22Rv1 (cell line): ENCODE data around the gene CNIH3.

Experiments
- H3K27ac ChIP-seq: fragments of 450-650 bp; 2 replicates; pipeline ENCODE4 v1.5.1; 2017
- ZFX ChIP-seq: fragments of 450-650 bp; IDR thresholded peaks from 2 replicates; pipeline ENCODE4 v1.6.1; 2017; ENCODE audit warnings: antibody characterized with exemption, borderline replicate concordance
- TF ChIP-seq, protein P1 (sequence below): fragments of 450-650 bp; IDR thresholded peaks from 2 replicates; pipeline ENCODE4 v1.5.1; 2017; ENCODE audit warnings: mild to moderate bottlenecking

The CNIH3 gene

DNA sequence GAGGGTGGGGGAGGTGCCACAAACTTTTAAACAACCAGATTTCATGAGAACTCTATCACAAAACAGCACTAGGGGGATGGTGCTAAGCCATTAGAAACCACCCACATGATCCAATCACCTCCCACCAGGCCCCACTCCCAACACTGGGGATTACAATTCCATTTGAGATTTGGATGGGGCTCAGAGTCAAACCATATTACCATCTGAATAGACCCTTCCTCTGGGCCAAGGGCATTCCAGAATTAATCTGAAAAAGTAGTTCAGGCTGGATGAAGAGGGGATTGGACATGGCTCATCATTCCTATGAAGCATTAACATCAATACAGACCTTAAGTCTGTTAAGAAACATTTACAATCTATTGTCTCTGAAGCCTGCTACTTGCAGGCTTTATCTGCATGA, 163.4 kb downstream of the CNIH3 start:
- H3K27ac ChIP-seq: no peak overlapping the region
- TF ChIP-seq, protein P1, sequence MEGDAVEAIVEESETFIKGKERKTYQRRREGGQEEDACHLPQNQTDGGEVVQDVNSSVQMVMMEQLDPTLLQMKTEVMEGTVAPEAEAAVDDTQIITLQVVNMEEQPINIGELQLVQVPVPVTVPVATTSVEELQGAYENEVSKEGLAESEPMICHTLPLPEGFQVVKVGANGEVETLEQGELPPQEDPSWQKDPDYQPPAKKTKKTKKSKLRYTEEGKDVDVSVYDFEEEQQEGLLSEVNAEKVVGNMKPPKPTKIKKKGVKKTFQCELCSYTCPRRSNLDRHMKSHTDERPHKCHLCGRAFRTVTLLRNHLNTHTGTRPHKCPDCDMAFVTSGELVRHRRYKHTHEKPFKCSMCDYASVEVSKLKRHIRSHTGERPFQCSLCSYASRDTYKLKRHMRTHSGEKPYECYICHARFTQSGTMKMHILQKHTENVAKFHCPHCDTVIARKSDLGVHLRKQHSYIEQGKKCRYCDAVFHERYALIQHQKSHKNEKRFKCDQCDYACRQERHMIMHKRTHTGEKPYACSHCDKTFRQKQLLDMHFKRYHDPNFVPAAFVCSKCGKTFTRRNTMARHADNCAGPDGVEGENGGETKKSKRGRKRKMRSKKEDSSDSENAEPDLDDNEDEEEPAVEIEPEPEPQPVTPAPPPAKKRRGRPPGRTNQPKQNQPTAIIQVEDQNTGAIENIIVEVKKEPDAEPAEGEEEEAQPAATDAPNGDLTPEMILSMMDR: no peak
- TF ChIP-seq ZFX: no peak

DNA sequence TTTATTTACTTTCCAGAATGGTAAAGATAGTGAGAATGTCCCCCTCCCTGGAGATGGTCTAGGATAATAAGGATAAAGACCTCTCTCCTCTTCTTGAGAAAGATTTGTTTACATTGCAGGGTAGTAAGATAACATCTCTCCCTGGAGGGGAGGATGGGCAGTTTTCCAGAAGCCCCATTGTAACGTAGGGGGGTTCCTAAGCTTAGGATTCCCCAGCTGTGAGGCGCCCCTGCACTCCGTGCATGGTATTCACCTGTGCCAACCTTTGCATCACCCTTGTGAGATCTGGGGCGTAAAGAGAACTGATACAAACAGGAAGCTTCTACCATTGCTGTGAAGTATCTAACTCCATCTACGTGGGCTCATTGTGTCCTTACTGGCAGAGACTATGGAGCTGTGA, 164.6 kb downstream of the CNIH3 start:
- TF ChIP-seq ZFX: no peak
- no peak overlapping the region for H3K27ac ChIP-seq

DNA sequence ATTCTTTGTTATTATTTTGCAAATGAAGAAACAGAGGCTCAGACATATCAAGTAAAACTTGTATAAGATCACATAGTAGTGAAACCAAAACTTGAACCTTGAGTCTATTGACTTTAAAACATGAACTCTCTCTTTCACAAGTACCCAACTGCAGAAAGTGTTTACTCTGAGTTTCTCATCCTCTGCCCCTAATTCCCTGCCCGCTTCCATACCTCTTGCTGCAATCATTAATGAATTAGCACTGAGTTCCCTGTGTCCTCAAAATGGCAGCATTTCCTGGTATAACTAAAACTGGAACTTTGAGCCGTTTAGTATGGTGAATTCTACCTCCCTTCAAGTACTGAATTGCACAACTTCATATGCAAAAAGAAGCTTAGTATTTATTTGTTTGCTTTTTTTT, 165.7 kb downstream of the CNIH3 start:
- H3K27ac ChIP-seq: no peak overlapping the region
- no peak for TF ChIP-seq ZFX

DNA sequence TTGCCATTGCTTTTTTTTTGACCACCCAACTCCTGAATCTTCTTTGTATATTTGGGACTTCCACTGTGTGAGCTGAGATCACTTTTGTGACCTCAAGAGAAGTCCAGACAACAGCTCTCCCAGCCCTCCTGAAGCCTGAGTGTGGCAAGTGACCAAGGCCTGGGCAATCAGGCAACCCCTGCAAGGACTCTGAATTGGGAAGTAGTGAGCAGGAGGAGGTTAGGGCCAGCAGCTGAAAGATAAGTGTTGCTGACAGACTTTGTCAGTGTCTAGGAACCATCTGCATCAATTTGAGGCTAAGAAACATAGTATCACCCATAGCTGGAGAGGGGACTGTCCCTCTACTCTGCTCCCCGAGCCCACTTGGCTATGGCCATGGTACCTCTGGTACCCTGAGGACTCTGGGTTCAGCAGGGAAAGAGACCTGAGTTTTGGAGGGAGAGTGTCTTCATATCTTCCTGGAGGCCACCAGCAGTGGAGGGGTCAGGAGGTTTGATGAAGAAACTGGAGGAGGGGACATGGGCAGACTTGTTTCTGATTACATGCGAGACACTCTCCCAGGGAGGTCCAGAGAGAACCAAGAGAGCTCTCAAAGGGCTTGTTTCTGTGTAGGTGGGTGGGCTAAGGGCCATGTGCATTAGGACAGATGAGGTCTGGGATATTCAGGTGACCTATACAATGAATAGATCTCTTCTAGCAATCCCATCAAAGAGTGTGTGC, 166.3 kb downstream of the CNIH3 start:
- TF ChIP-seq, protein P1: no peak
- no peak for TF ChIP-seq ZFX
- no peak overlapping the region for H3K27ac ChIP-seq

DNA sequence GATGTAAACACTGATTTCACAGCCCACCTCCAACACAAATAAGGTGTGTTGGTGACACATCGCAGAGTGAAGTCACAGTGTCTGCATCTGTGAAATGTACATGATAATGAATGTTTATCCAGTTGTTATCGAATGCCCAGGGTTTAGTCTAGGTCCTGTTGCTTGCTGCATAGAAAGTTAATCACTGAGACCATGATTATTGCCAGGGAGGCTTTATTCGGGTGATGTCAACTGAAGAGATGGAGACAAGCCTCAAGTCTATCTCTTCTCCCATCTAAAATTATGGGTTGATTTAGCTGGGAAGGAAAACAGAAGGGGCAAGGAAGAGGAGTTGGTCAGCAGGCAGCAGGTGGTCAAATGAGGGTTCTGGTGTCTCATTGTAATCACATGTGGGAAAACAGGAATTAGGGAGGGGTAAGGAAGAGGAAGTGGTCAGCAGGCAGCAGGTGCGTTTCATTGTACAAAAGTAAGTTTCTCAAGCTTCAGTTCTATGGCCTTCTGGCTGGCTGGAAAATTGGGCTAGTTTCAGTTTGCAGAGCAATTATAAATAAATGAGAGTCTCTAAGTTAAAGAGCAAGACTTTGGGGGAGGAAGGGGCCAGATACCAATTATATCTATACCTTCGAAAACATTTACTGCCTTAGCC, 167.0 kb downstream of the CNIH3 start:
- TF ChIP-seq ZFX: no peak
- TF ChIP-seq, protein P1: no peak
- no peak overlapping the region for H3K27ac ChIP-seq

- TF ChIP-seq, protein P1: no peak
- no peak for TF ChIP-seq ZFX
Observed at GRCh38 chr1:224784265-224785039, 168.3 kb downstream of the CNIH3 start.

DNA sequence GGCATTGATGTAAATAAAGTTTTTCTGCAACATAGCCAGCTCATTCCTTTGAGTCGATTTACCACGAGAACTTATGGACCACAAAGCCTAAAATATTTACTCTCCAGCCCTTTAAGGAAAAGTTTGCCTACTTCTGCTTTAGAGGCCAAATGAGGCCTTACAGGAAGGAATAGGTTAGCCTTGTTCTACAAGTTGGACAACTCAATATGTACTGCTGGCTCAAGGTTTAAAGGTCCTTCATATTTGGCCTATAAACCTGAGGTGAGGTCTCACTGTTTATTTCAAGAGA, 168.9 kb downstream of the CNIH3 start:
- TF ChIP-seq, protein P1: no peak
- TF ChIP-seq ZFX: no peak

More at GRCh38 chr1:224784265-224785039, 168.3 kb downstream of the CNIH3 start:
- H3K27ac ChIP-seq: no peak overlapping the region

GRCh38 chr1:224785622-224786021, 169.5 kb downstream of the CNIH3 start:
- TF ChIP-seq, protein P1: no peak
- no peak for TF ChIP-seq ZFX
- H3K27ac ChIP-seq: no peak overlapping the region

More for the DNA sequence above, 168.9 kb downstream of the CNIH3 start:
- no peak overlapping the region for H3K27ac ChIP-seq
